ENCODE data around the gene SLCO2A1. TPM values are rescaled to one million over a fixed set of nuclear protein-coding genes. Genes with fewer than 3 reads are reported as not detected.

Gene SLCO2A1
- total and polyA plus RNA-seq, 2 experiments from 2014 or later: 0.31 to 1.0 TPM

- TF ChIP-seq ZNF462 (CRISPR knock-in tag; IDR thresholded peaks at IDR 0.05): no peak
- no peak for TF ChIP-seq EZH2phosphoT487 (IDR thresholded peaks at IDR 0.05; ENCODE audit: unreplicated experiment)
Observed at GRCh38 chr3:133998691-133999241, 31.0 kb downstream of the SLCO2A1 start (continued).

DNA sequence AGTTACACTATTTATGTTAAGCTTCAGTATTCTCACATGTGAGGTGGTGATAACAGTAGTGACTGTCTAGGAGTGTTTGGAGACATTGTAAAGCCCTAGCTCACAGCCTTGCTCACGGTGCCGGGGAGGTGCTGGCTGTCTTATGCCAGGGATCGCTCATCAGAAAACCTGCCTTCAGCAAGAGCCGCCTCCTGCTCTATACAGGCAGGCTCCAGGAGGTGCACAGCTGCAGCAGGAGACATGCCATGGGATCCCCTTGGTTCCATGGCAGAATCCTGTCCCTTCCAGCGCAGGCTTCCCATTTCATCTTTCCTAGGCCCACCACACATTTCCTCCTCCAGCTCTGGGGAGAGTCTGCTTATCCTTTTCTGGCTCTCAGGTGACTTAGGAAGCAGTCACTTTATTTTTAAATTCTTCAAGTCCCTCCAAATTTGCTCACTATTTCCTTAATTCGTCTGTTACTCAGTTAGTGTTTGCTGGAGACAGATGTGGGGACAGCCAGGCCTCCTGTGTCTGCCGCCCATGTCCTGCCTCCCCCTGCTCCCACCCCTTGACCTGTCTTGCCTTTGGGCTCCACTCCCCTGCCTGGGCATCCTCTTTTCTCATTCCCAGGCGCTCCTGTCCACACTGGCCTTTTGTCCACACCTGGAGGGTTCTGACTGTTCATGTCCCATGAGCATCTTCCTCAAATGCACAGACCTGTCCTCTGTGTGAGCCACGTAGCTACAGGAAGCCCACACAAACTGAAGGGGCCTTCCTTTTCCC, 31.7 kb downstream of the SLCO2A1 start:
- Mint-ChIP-seq H3K27me3 (ENCODE audit: insufficient read depth, low read depth, poor library complexity) (peaks cover 11% of the 10 kb centered on the region), H3K4me3 (no peak overlapping the region), H3K4me1 (peaks cover 4% of the 10 kb centered on the region; the same call in 1 of the 3 replicates), H3K9me3 (peaks cover 2% of the 10 kb centered on the region; the same call in 1 of the 3 replicates), H3K36me3 (ENCODE audit: low read depth) (no peaks in the 10 kb centered on the region; the same call in 2 of the 3 replicates), H3K27ac (no peak overlapping the region)
- no peaks in the 10 kb centered on the region for H3K36me3 ChIP-seq (ENCODE audit: insufficient read depth)
- no peaks in the 10 kb centered on the region; the same call in 1 of the 2 replicates for H3K9me2 ChIP-seq (ENCODE audit: insufficient read depth)
- no peak overlapping the region for H2AFZ ChIP-seq
- H3K4me2 ChIP-seq: no peak overlapping the region
- H3K27me3 ChIP-seq (ENCODE audit: insufficient read depth): no peaks in the 10 kb centered on the region
- no peak for DNase-seq (ENCODE audit: low spot score)
- H3K79me2 ChIP-seq (replicated peaks; ENCODE audit: insufficient read depth): no peaks in the 10 kb centered on the region
- H3K27ac ChIP-seq (ENCODE audit: low read depth): no peak overlapping the region
- H3F3A ChIP-seq (replicated peaks; ENCODE audit: low read depth): no peaks in the 10 kb centered on the region
- H3K4me1 ChIP-seq (ENCODE audit: insufficient read depth): no peaks in the 10 kb centered on the region
- H3K4me3 ChIP-seq: no peak overlapping the region
- no peak for ATAC-seq
- H4K20me1 ChIP-seq (replicated peaks; ENCODE audit: insufficient read depth): no peaks in the 10 kb centered on the region
- no peak for TF ChIP-seq ZNF331 (CRISPR knock-in tag; IDR thresholded peaks at IDR 0.05; ENCODE audit: low read depth)
- TF ChIP-seq JUNB (IDR thresholded peaks at IDR 0.05; ENCODE audit: unreplicated experiment): no peak
- TF ChIP-seq, protein P1, sequence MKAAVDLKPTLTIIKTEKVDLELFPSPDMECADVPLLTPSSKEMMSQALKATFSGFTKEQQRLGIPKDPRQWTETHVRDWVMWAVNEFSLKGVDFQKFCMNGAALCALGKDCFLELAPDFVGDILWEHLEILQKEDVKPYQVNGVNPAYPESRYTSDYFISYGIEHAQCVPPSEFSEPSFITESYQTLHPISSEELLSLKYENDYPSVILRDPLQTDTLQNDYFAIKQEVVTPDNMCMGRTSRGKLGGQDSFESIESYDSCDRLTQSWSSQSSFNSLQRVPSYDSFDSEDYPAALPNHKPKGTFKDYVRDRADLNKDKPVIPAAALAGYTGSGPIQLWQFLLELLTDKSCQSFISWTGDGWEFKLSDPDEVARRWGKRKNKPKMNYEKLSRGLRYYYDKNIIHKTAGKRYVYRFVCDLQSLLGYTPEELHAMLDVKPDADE (IDR thresholded peaks at IDR 0.05): no peak
- no peak for TF ChIP-seq CREB1 (CRISPR knock-in tag; IDR thresholded peaks at IDR 0.05; ENCODE audit: low read depth)
- TF ChIP-seq, protein P2, sequence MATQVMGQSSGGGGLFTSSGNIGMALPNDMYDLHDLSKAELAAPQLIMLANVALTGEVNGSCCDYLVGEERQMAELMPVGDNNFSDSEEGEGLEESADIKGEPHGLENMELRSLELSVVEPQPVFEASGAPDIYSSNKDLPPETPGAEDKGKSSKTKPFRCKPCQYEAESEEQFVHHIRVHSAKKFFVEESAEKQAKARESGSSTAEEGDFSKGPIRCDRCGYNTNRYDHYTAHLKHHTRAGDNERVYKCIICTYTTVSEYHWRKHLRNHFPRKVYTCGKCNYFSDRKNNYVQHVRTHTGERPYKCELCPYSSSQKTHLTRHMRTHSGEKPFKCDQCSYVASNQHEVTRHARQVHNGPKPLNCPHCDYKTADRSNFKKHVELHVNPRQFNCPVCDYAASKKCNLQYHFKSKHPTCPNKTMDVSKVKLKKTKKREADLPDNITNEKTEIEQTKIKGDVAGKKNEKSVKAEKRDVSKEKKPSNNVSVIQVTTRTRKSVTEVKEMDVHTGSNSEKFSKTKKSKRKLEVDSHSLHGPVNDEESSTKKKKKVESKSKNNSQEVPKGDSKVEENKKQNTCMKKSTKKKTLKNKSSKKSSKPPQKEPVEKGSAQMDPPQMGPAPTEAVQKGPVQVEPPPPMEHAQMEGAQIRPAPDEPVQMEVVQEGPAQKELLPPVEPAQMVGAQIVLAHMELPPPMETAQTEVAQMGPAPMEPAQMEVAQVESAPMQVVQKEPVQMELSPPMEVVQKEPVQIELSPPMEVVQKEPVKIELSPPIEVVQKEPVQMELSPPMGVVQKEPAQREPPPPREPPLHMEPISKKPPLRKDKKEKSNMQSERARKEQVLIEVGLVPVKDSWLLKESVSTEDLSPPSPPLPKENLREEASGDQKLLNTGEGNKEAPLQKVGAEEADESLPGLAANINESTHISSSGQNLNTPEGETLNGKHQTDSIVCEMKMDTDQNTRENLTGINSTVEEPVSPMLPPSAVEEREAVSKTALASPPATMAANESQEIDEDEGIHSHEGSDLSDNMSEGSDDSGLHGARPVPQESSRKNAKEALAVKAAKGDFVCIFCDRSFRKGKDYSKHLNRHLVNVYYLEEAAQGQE (IDR thresholded peaks at IDR 0.05; ENCODE audit: unreplicated experiment): no peak
- TF ChIP-seq EZH2 (IDR thresholded peaks at IDR 0.05; ENCODE audit: low read depth, unreplicated experiment): no peak
- no peak for TF ChIP-seq STAT1 (IDR thresholded peaks at IDR 0.05; ENCODE audit: unreplicated experiment)
- TF ChIP-seq NANOG (IDR thresholded peaks at IDR 0.05; ENCODE audit: borderline replicate concordance): no peak
- TF ChIP-seq ZNF114 (CRISPR knock-in tag; IDR thresholded peaks at IDR 0.05): no peak

Measured in GM23338 (cell line).